ENCODE data around the gene DNAAF9.

DNAAF9 gene

GRCh38 chr20:3364323-3365013 is 43.0 kb downstream of the DNAAF9 start:
- ChIA-PET POLR2A (no interaction called here), CTCF (interaction anchor here (1.4 to 1.9 kb wide), 2 partner anchors 8 to 17 kb away, joined by 4 to 7 read pairs; no protein-coding TSS in a partner anchor)
- no peak for DNase-seq (ENCODE audit: extremely low spot score)
- TF ChIP-seq, protein P1, sequence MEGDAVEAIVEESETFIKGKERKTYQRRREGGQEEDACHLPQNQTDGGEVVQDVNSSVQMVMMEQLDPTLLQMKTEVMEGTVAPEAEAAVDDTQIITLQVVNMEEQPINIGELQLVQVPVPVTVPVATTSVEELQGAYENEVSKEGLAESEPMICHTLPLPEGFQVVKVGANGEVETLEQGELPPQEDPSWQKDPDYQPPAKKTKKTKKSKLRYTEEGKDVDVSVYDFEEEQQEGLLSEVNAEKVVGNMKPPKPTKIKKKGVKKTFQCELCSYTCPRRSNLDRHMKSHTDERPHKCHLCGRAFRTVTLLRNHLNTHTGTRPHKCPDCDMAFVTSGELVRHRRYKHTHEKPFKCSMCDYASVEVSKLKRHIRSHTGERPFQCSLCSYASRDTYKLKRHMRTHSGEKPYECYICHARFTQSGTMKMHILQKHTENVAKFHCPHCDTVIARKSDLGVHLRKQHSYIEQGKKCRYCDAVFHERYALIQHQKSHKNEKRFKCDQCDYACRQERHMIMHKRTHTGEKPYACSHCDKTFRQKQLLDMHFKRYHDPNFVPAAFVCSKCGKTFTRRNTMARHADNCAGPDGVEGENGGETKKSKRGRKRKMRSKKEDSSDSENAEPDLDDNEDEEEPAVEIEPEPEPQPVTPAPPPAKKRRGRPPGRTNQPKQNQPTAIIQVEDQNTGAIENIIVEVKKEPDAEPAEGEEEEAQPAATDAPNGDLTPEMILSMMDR (IDR thresholded peaks at IDR 0.05; ENCODE audit: control extremely low read depth, extremely low read depth, low read depth, missing control alignments), result no peak

DNA sequence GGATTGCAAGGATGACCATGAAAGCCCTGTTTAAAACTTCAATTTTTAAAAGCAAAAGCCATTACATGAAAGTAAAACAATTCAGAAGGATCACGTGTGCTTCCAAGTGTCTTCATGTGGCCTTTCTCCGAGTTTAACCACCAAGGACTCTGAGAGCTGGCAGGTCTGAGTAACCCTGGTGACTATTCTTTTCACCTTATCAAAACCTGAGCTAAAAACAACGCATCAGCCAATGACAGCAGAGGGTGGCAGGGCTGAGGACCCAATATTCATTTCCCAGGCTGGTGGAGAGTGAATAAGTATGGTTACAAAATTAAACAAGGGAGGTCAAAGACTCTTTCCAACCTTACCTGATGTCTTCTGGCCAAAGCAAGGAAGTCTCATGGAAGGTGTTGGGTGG is 46.7 kb downstream of the DNAAF9 start:
- CTCF ChIA-PET, result no interaction called here
- TF ChIP-seq, protein P1 (IDR thresholded peaks at IDR 0.05; ENCODE audit: control extremely low read depth, extremely low read depth, low read depth, missing control alignments), result no peak
- DNase-seq (ENCODE audit: extremely low spot score), result no peak
- POLR2A ChIA-PET, result no interaction called here

DNA sequence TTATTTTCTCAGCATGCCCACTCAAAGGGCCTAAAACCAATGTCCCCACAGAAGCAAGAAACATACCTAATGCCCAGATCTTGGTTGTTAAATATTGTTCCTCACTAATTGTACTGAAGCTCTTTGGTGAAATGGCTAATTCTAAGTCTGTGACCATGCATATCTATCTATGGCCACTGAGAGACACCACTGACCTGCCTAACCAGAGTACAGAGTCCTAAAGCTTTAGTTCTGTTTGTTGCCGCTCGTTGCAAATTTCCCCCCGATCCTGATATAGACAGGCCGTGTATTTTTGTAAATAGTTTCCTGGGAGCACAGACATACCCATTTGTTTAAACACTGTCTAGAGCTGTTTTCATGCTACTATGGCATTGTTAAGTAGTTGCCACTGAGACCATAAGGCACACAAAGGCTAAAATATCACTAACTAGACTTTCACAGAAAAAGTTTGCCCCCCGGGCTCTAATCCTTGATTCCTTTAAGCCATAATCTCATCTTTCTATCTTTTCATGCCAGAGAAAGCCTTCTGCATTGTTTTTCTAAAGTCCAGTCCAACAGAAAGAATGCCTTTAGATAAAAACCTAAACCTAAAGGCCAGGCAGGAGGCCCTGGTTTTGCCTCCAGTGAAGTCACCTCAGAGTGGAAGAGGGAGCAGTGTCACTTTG is 48.7 kb downstream of the DNAAF9 start:
- no peak for DNase-seq (ENCODE audit: extremely low spot score)
- POLR2A ChIA-PET, result no interaction called here
- CTCF ChIA-PET, result interaction anchor here (1.5 kb wide), 1 partner anchor 8 kb away, joined by 3 read pairs; no protein-coding TSS in a partner anchor
- TF ChIP-seq, protein P1 (IDR thresholded peaks at IDR 0.05; ENCODE audit: control extremely low read depth, extremely low read depth, low read depth, missing control alignments), result no peak

Measured in GM10248 (cell line).